Lower leg skin (tissue), 4 donors: ENCODE data around the gene PDLIM7. TPM values are rescaled to one million over a fixed set of nuclear protein-coding genes. Genes with fewer than 3 reads are reported as not detected.

ENCODE experiments used
- DNase-seq, 2 donors: peaks; one replicate each; pipeline ENCODE4 v3.0.0-alpha.2; 2019; ENCODE audit warnings: low spot score in 2 of 2
- H3K4me3 ChIP-seq: fragments of 200-600 bp; sonication (generic); 2 replicates; pipeline ENCODE4 v1.5.1; 2017; ENCODE audit warnings: mild to moderate bottlenecking, low read depth; ENCODE audit not compliant: poor library complexity, severe bottlenecking
- CTCF ChIP-seq, 3 donors: fragments of 450-650 bp; IDR thresholded peaks; one replicate each; pipeline ENCODE4 v1.5.1; 2016; ENCODE audit warnings: antibody characterized with exemption in 3 of 3, mild to moderate bottlenecking in 3 of 3, moderate library complexity in 2 of 3
- POLR2A ChIP-seq, 2 donors: fragments of 450-650 bp; IDR thresholded peaks; one replicate each; pipeline ENCODE4 v1.6.1; 2016 to 2017; ENCODE audit warnings: antibody characterized with exemption in 2 of 2, mild to moderate bottlenecking in 1 of 2, moderate library complexity in 1 of 2
- WGBS, 2 donors: methylation state at CpG; one replicate each; pipeline ENCODE4 v1.1.5; 2018; 5-methylcytosine and 5-hydroxymethylcytosine counted together
- intact Hi-C: fragments of 100-400 bp; cut with DNase I; formaldehyde crosslinking; loops from one replicate; pipeline ENCODE4 v1.15.0; 2023; ENCODE audit warnings: low total_unique reads
- total RNA-seq, 4 donors: library from RNA; depleted of rRNA; stranded (reverse); fragments of >200 nt; gene quantifications; one replicate each; pipeline ENCODE4 v1.1.0, GENCODE V29; 2016

The PDLIM7 gene
- total RNA-seq, 4 donors from 2014 or later, result 11.8 to 31.7 (median 23.5) TPM

GRCh38 chr5:177445052-177445916 lies 52.1 kb downstream of the PDLIM7 start:
- 36 to 42% methylated on average over 10 of the region's 10 CpGs for WGBS, 2 donors
- DNase-seq, result no peak
- no peak for TF ChIP-seq CTCF (IDR thresholded peaks at IDR 0.05)
- TF ChIP-seq POLR2A (IDR thresholded peaks at IDR 0.05), result no peak
- intact Hi-C loops, result no loop called here
- H3K4me3 ChIP-seq, result no peak overlapping the region

- 39 to 45% methylated on average over 7 of the region's 7 CpGs for WGBS, 2 donors
- DNase-seq, result no peak
Measured at GRCh38 chr5:177444106-177445051, 53.0 kb downstream of the PDLIM7 start.

GRCh38 chr5:177443144-177443983 lies 54.0 kb downstream of the PDLIM7 start:
- DNase-seq, result no peak
- WGBS, 2 donors, result 47 to 65% methylated on average over 15 of the region's 15 CpGs
- TF ChIP-seq CTCF (IDR thresholded peaks at IDR 0.05) (no peak), POLR2A (IDR thresholded peaks at IDR 0.05) (no peak)
- intact Hi-C loops, result no loop called here
- H3K4me3 ChIP-seq, result no peak overlapping the region

More at GRCh38 chr5:177444106-177445051, 53.0 kb downstream of the PDLIM7 start:
- no peak for TF ChIP-seq CTCF (IDR thresholded peaks at IDR 0.05)
- TF ChIP-seq POLR2A (IDR thresholded peaks at IDR 0.05), result no peak
- intact Hi-C loops, result no loop called here
- H3K4me3 ChIP-seq, result no peak overlapping the region

- intact Hi-C loops, result no loop called here
- TF ChIP-seq CTCF (IDR thresholded peaks at IDR 0.05) (no peak), POLR2A (IDR thresholded peaks at IDR 0.05) (no peak)
- no peak for DNase-seq
- H3K4me3 ChIP-seq, result no peak overlapping the region
- 77 to 80% methylated on average over 18 to 19 of the region's 20 CpGs for WGBS, 2 donors
Measured at GRCh38 chr5:177442066-177442826, 55.2 kb downstream of the PDLIM7 start.
